ENCODE data around the gene MVB12B. TPM values are rescaled to one million over a fixed set of nuclear protein-coding genes. Genes with fewer than 3 reads are reported as not detected.
"Not testable (repeated sequence)": the region's sequence is repeated elsewhere in the genome, so short reads cannot be mapped to it uniquely, and the experiment has no call there.

The MVB12B gene
- polyA plus RNA-seq, 1 donor = 16.5 TPM

GRCh38 chr9:126534431-126535186 is 208.0 kb downstream of the MVB12B start:
- no peak for DNase-seq (ENCODE audit: low read depth)

GRCh38 chr9:126536131-126536530 is 209.5 kb downstream of the MVB12B start:
- DNase-seq (ENCODE audit: low read depth) = no peak

- DNase-seq (ENCODE audit: low read depth) = no peak
These were observed 210.3 kb downstream of the MVB12B start for GRCh38 chr9:126536841-126537465.

- no peak for DNase-seq (ENCODE audit: low read depth)
These were observed 211.9 kb downstream of the MVB12B start for GRCh38 chr9:126538550-126538949.

GRCh38 chr9:126540398-126540797 is 213.8 kb downstream of the MVB12B start:
- not testable (repeated sequence) for DNase-seq (ENCODE audit: low read depth)

- DNase-seq (ENCODE audit: low read depth) = no peak
These were observed 216.9 kb downstream of the MVB12B start for GRCh38 chr9:126543490-126543889.

- no peak for DNase-seq (ENCODE audit: low read depth)
These were observed 218.5 kb downstream of the MVB12B start for GRCh38 chr9:126545106-126545505.

- DNase-seq (ENCODE audit: low read depth) = no peak
These were observed 219.4 kb downstream of the MVB12B start for GRCh38 chr9:126546036-126546435.

- no peak for DNase-seq (ENCODE audit: low read depth)
These were observed 221.7 kb downstream of the MVB12B start for GRCh38 chr9:126548312-126548711.

GRCh38 chr9:126549246-126550006 is 222.8 kb downstream of the MVB12B start:
- no peak for DNase-seq (ENCODE audit: low read depth)

GRCh38 chr9:126550891-126551351 is 224.3 kb downstream of the MVB12B start:
- no peak for DNase-seq (ENCODE audit: low read depth)

- DNase-seq (ENCODE audit: low read depth) = no peak
These were observed 225.2 kb downstream of the MVB12B start for GRCh38 chr9:126551812-126552211.

- no peak for DNase-seq (ENCODE audit: low read depth)
These were observed 227.7 kb downstream of the MVB12B start for GRCh38 chr9:126554292-126554691.

- not testable (repeated sequence) for DNase-seq (ENCODE audit: low read depth)
These were observed 228.8 kb downstream of the MVB12B start for GRCh38 chr9:126555421-126555820.
